Breast epithelium (tissue), 4 donors: ENCODE measurements around the gene ARHGAP11B. TPM values are rescaled to one million over a fixed set of nuclear protein-coding genes. Genes with fewer than 3 reads are reported as not detected.
"Not testable (repeated sequence)": the region's sequence is repeated elsewhere in the genome, so short reads cannot be mapped to it uniquely, and the experiment has no call there.

ENCODE experiments used
- DNase-seq, 2 donors: peaks; one replicate each; pipeline ENCODE4 v3.0.0-alpha.2; 2019; ENCODE audit warnings: low spot score in 2 of 2
- H3K27ac ChIP-seq, 2 donors: fragments of 200-600 bp; sonication (generic) in 1 of 2; one replicate each; pipeline ENCODE4 v1.5.1; 2016 to 2019; ENCODE audit warnings: mild to moderate bottlenecking in 1 of 2
- H3K27me3 ChIP-seq, 2 donors: fragments of 200-600 bp; sonication (generic) in 1 of 2; one replicate each; pipeline versions ENCODE4 v1.5.1 to v1.6.0; 2017 to 2019; ENCODE audit warnings: control low read depth in 1 of 2, mild to moderate bottlenecking in 1 of 2
- H3K36me3 ChIP-seq: fragments of 200-600 bp; one replicate; pipeline ENCODE4 v1.5.1; 2019
- H3K4me1 ChIP-seq, 2 donors: fragments of 200-600 bp; sonication (generic); one replicate each; pipeline ENCODE4 v1.5.1; 2016 to 2019; ENCODE audit warnings: control low read depth in 1 of 2
- H3K4me3 ChIP-seq, 3 donors: fragments of 200-600 bp; sonication (generic); 1 replicate in 2 of 3; 2 replicates in 1 of 3; pipeline ENCODE4 v1.5.1; 2016 to 2019; ENCODE audit warnings: mild to moderate bottlenecking in 3 of 3, moderate library complexity in 2 of 3
- H3K9me3 ChIP-seq, 2 donors: fragments of 200-600 bp; sonication (generic) in 1 of 2; one replicate each; pipeline ENCODE4 v1.5.1; 2016 to 2019; ENCODE audit warnings: control low read depth in 1 of 2
- CTCF ChIP-seq, 3 donors: fragments of 450-650 bp; IDR thresholded peaks; one replicate each; pipeline ENCODE4 v1.5.1; 2016 to 2017; ENCODE audit warnings: antibody characterized with exemption in 3 of 3, mild to moderate bottlenecking in 3 of 3, moderate library complexity in 3 of 3
- POLR2A ChIP-seq: fragments of 450-650 bp; IDR thresholded peaks from one replicate; pipeline ENCODE4 v1.6.1; 2016; ENCODE audit warnings: antibody characterized with exemption, mild to moderate bottlenecking, moderate library complexity
- POLR2AphosphoS5 ChIP-seq, 3 donors: sonication (generic); formaldehyde crosslinking; IDR thresholded peaks; one replicate each; pipeline ENCODE4 v1.6.1; 2017; ENCODE audit warnings: antibody characterized with exemption in 3 of 3
- intact Hi-C: fragments of 100-400 bp; cut with DNase I; formaldehyde crosslinking; loops from one replicate; pipeline ENCODE4 v1.15.1; 2023; ENCODE audit warnings: low total_unique reads
- total RNA-seq, 3 donors: library from RNA; depleted of rRNA; stranded (reverse); fragments of >200 nt; gene quantifications; one replicate each; pipeline ENCODE4 v1.1.0, GENCODE V29; 2016

Gene ARHGAP11B

DNA sequence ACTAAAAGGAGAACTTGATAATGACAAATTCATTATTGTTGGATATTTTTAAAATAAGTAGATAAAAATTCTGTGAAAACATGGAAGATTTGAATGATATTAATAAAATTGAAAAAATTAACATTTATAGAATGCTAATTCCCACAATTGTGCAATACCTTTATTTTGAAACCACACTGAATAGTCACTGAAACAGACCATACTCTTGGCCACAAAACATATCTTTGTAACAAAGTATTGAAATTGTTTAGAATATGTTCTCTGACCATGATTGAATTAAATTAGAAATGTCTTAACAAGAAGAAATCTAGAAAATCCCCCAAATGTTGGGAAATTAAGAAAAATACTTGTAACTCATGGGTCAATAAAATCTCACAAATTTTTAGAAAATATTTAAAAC, 49.2 kb downstream of the ARHGAP11B start:
- no peaks in the 10 kb centered on the region for H3K4me1 ChIP-seq
- H3K27ac ChIP-seq, result no peak overlapping the region
- no peaks in the 10 kb centered on the region for H3K9me3 ChIP-seq
- intact Hi-C loops, result no loop called here
- no peaks in the 10 kb centered on the region for H3K27me3 ChIP-seq
- no peak for DNase-seq
- no peaks in the 10 kb centered on the region for H3K36me3 ChIP-seq
- H3K4me3 ChIP-seq, result no peak overlapping the region
- TF ChIP-seq POLR2AphosphoS5 (IDR thresholded peaks at IDR 0.05) (no peak), POLR2A (no peak), CTCF (IDR thresholded peaks at IDR 0.05) (no peak)

DNA sequence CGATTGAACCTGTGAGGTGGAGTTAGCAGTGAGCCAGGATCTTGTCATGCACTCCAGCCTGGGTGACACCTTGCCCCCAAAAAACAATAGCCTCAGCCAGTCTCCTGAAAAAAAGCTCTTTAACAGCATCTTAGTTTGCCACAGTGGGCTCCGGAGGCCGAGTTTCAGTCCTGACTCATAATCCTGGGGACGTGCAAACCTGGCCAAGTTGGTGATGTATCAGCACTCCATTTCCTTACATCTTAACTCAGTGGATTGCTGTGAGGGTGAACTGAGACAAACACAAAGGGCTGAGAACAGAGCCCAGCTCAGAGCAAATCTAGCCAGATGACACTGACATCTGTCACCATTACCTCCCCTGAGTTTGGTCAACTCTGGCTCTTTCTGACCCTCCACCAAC, 50.0 kb downstream of the ARHGAP11B start:
- not testable (repeated sequence) for DNase-seq

DNA sequence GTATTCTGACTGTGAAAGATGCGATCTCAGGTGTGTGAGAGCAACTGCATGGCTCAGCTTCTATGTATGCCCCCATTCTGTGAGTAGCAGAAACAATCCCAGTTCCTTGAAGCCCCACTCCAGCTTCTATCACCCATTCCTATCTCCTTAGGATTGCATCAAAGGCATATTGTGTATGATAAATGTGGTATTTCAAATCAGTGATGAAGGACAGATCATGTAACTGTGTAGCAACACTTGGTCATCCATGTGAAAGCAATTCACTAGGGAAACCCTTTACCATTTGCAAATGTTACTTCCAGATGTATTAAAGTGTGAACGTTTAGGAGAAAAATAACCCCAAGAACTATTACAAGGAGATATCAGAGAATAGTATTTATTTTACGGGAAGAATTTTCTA, 55.1 kb downstream of the ARHGAP11B start:
- H3K4me1 ChIP-seq, intact Hi-C loops, H3K9me3 ChIP-seq, H3K27ac ChIP-seq, H3K4me3 ChIP-seq, DNase-seq, H3K36me3 ChIP-seq, H3K27me3 ChIP-seq: not testable (repeated sequence)

More for the DNA sequence above, 50.0 kb downstream of the ARHGAP11B start:
- H3K27me3 ChIP-seq, intact Hi-C loops, H3K4me1 ChIP-seq, H3K36me3 ChIP-seq, H3K9me3 ChIP-seq, H3K4me3 ChIP-seq, H3K27ac ChIP-seq: not testable (repeated sequence)

DNA sequence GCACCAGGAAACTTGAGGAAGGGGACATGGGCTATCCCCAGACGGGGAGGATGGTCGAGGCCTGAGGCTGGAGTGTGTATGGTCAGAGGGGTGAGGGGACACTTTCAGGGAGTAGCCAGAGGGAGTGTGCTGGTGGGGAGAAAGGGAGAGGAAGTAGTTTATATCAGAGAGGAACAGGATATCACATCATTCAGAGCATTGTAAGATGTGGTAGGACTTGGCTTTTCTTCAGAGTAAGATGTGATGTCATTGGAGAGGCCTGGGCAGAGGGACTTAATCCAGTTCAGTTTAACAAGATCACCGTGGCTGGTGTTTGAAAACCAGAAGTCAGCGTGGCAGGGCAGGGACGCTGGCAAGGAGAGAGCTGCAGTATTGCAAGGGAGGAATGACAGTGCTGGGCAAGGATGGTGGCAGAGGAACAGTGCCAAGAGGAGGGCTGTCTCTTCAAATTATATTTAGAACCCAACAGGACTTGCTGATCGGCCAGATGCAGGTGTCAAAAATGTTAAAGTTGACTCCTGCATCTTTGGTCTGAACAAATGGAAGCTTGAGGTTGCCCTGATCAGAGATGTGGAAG, 59.9 kb downstream of the ARHGAP11B start:
- H3K9me3 ChIP-seq, intact Hi-C loops, H3K4me1 ChIP-seq, H3K27ac ChIP-seq, H3K36me3 ChIP-seq, H3K4me3 ChIP-seq, DNase-seq, H3K27me3 ChIP-seq: not testable (repeated sequence)

DNA sequence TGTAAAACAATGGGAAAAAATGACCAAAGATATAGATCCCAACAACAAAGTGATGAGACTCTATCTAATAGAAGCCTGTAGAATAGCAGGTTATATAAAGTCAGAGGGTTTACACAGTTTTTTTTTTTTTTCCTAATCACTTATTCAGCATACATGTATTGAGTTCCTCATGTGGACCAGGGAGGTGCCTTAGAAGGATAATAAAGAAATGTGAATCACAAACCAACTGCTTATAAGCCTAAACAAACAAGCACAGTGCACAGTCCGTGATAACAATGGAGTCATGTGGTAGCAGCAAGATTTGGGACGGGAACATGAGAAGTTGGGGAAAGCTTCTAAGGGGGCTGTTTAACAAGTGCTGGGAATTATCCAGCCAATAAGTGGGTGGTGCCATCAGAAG, 60.7 kb downstream of the ARHGAP11B start:
- H3K27me3 ChIP-seq, intact Hi-C loops, H3K36me3 ChIP-seq, H3K27ac ChIP-seq, DNase-seq, H3K9me3 ChIP-seq, H3K4me3 ChIP-seq, H3K4me1 ChIP-seq: not testable (repeated sequence)

Other genes starting within 250 kb of the ARHGAP11B start
- 1 to 10 TPM in 1 of 3 donors, under 1 TPM in 2; 0.73 to 3.3 (median 0.80) TPM for gene CHRFAM7A, start 232.6 kb upstream of the ARHGAP11B start, total RNA-seq
- gene GOLGA8R, start 211.9 kb upstream of the ARHGAP11B start, total RNA-seq, result 1 to 10 TPM; 4.2 to 5.6 (median 4.5) TPM
- gene GOLGA8Q, start 74.1 kb upstream of the ARHGAP11B start, total RNA-seq, result 1 to 10 TPM in 2 of 3 donors, under 1 TPM in 1; 0.59 to 4.3 (median 1.9) TPM
- gene GOLGA8H, start 22.1 kb upstream of the ARHGAP11B start, total RNA-seq, result 1 to 10 TPM in 1 of 3 donors, under 1 TPM in 2; 0.16 to 1.6 (median 0.29) TPM